DMS153 treated with DMSO at 0.1 percent for 48 hours (cell line): ENCODE data around the gene PRR15.

Source experiments
- DNase-seq: peaks from one replicate; lab custom pipeline; 2025; ENCODE audit not compliant: unreplicated experiment; lab: John Stamatoyannopoulos, UW

PRR15 gene

DNA sequence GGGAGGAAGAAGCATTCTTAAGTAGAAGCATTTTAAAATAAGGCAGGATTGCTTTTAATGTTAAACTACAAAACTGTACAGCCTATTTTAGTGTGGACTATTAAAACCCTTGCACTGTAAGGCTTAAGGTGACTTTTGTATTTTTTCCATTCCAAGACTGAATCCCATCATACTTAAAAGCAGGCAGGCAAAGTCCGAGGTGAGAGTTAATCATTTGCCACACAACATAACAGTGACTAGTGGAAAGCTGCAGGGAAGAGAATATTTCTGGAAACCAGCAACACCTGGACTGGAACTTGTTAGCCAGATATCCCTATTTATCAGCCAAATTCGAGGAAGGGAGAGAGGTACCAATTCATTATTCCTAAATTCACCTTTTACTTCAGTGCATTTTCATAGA, 3.5 kb downstream of the PRR15 start:
- no peak for DNase-seq

DNA sequence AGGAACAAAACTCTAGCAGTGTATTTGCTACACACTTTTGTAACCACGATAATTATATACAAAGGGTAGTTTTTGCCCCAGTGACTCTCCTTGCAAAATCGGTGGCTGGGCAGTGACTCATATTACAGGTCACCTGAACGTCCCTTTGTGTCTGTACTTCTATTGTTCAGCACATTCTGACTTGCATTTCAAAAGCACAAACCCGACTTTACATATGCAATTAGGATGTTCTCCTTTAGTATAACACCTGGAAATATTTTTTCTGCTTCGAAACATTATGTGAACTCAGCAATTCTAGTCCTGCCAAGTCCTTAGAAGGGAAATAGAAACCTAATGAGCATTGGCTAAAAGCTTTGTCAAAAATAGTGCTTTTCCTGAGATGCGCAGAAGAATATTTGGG, 6.0 kb downstream of the PRR15 start:
- no peak for DNase-seq

- DNase-seq: no peak
Measured at GRCh38 chr7:29572558-29572957, 8.9 kb downstream of the PRR15 start.

- no peak for DNase-seq
Measured at GRCh38 chr7:29573567-29573966, 9.9 kb downstream of the PRR15 start.

DNA sequence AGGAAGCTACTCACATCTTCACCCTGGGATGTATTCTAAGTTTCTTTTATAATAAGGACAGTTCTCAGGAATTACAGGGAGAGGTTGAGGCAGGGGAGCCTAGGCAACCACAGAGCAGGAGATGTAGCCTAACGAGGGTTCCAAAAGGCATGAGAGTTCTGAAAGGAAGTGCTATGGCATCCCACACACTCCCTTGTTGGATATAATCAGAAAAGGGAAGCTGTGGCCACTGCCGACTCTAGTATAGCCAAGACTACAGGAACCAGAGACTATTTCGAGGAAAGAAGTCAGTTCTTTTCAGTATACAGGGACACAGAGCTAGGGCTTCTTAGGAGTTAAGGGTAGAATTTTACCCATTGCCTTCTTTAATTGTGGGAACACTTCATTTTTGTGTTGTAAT, 11.0 kb downstream of the PRR15 start:
- DNase-seq: no peak

- no peak for DNase-seq
Measured at GRCh38 chr7:29587195-29587808, 23.7 kb downstream of the PRR15 start.

DNA sequence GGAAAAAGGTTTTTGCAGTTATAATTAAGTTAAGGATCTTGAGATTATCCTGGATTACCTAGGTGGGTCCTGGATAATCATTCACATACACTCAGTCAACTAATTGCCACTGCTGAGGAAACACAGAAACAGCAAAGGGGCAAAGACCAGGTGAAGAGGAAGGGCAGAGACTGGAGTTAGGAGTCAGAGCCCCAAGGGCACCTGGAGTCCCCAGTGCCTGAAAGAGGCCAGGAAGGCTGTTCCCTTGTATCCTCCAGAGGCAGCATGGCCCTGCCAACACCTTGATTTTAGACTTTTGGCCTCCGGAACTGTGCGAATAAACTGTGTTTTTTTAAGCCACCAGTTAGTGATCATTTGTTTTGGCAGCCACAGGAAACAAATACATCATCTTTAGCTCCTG, 24.6 kb downstream of the PRR15 start:
- DNase-seq: no peak

DNA sequence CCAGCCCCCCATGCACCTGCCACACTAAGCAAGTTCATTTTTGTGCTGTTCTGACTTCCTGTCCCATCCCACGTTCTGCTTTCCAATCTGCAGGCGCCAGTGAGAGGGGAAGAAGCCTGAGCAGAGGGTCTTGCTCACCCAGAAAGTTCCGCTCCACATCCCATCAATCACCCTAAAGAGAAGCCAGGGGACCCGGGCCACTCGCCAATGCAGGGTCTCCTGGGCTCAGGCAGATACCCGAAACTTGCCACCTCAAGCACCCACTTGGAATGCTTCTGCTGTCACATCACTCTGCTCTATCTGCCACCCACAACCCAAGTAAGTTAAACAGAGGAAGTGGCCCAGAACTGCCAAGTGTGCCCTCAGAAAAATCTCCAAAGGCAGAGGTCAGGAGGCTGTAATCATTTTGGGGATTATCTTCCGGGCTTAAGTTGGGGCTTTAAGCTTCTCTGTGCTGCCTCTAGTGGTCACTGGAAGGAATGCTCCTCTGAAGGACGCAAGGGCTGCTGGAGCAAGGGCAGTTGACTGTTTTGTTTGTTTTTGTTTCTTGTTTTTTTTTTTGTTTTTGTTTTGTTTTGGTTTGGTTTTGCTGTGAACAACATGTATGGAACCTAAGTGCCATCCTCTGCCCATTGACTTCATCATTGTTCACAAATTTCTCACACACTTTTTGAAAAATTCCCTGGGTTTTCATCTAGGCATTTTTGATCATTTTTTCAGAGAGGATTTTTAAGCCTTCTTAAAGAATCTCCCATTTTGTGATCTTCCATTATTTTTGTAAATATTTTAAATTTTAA, 25.5 kb downstream of the PRR15 start:
- no peak for DNase-seq

- DNase-seq: no peak
Measured at GRCh38 chr7:29592866-29593265, 29.2 kb downstream of the PRR15 start.

GRCh38 chr7:29593459-29593858, 29.8 kb downstream of the PRR15 start:
- no peak for DNase-seq

GRCh38 chr7:29596593-29597178, 33.1 kb downstream of the PRR15 start:
- DNase-seq: no peak

DNA sequence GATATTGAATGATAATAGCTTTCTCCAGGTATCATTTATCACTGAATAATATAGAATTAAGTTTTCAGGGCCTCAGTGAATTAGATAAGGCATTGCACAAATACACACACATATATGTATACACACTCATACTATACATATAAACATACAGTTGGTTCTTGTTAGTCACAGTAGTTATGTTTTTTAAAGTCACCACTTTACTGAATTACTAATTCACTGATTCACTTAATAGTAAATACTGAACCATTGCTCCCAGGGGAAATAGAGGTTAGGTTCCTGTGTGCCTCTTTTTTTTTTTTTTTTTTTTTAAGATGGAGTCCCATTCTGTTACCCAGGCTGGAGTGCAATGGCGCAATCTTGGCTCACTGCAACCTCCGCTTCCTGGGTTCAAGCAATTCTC, 33.6 kb downstream of the PRR15 start:
- no peak for DNase-seq

GRCh38 chr7:29598137-29598536, 34.5 kb downstream of the PRR15 start:
- no peak for DNase-seq

DNA sequence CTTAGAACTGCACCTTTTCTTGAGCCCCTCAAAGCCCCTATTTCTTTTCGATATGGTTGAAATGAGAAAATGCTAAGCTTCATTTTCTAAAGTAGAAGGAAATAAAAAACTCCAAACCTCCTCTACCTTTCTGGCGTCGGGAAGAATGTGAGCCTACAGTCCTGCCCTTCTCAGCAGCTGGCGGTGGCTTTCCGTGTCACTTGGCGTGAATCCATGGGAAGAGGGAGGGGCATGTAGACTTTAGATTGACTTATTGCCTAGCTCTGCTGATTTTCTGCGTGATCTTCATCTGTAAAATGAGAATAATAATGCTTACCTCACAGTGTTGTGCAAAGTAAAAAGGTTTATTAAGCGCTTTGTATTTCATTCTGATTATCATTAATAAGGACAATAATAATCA, 35.0 kb downstream of the PRR15 start:
- peak; percentile 55 for DNase-seq

DNA sequence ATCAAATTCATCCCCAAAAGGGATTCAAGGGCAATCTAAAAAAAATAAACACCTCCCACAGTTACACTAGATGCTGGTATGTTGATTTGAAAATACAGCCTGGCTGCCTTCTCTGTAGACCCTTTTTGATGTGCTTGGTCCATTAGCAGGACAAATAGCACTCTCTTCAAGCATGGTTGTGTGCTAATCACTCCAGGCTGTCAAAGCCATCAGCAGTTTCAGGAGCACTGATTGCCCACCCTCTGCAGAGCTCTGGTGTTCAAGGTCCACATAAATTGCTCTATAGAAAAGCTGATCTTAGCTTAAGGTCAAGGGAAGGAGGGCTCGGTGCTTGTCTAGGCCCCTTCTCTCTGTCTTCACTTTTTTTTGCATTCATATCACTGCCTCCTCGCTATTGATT, 35.4 kb downstream of the PRR15 start:
- no peak for DNase-seq

GRCh38 chr7:29600661-29601060, 37.0 kb downstream of the PRR15 start:
- no peak for DNase-seq

DNA sequence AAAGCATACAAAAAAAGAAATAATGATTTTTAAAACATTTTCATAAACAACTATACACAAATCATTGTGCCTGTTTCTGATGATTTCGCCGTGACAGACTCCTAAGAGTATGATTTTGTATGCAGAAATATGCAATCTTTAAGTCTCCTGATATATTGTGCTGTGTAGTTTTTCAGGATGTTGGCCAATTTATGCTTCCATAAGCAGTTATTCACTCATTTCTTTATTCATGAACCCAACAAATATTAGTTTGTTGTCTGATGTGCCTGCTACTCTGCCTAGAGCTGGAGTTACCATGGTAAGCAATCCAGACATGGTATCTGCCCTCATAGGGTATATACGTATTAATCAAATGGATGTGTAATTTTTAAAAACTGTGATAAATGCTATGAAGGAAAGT, 40.4 kb downstream of the PRR15 start:
- DNase-seq: no peak

DNA sequence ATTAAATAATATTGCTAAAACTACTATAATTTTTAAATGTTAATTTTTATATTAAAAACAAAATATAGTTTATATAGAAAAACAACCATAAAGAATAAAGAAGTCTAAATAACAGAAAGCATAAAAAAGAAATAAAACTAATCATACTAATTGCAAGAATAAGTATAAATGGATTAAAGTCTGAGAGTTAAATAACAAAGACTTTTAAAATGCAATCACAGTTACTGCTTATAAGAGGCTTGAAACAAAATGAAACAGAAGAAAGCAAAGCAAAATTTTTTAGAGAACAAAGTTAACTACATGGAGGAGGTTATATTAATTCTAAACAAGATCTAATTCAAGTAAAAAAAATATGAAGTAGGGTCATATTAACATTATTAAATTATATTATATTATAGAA, 41.1 kb downstream of the PRR15 start:
- no peak for DNase-seq

DNA sequence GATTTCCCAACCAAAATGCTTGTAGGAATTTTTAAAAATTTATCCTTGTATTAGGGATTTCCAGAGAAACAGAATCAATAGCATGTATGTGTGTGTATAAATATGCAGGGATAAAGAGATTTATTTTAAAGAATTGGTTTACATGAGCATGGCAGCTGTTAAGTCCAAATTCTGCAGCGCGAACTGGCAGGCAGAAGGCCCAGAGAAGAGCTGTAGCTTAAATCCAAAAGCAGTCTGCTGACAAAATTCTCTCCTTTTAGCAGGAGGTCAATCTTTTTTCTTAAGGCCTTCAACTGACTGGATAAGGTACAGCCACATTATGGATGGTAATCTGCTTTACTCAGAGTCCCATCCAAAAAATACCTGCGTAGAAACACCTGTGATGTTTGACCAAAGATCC, 42.0 kb downstream of the PRR15 start:
- no peak for DNase-seq

GRCh38 chr7:29606287-29606721, 42.7 kb downstream of the PRR15 start:
- no peak for DNase-seq

DNA sequence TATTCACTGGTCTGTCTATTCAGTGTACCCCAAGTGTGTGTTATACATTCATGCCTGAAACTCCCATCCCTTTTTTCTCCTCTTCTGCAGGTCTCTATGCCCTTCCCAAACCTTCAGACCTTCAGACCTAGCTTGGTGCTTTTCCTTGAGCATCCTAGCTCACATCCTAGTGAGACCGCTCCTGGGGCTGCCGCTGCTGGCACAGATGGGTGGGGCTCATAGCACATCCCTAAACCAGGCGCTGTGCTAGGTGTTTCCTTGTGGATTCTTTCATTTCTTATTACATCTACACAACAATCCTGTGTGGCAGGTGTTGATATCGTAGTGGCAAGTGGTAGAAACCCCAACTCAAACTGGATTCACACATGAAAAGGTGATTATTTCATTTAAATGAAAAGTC, 43.2 kb downstream of the PRR15 start:
- DNase-seq: no peak

- DNase-seq: no peak
Measured at GRCh38 chr7:29607259-29607658, 43.6 kb downstream of the PRR15 start.
